Fibroblast of skin of left biceps (primary cell): Measurements from ENCODE around the gene CCDC33.
"Not testable (repeated sequence)": the region's sequence is repeated elsewhere in the genome, so short reads cannot be mapped to it uniquely, and the experiment has no call there.

Experiments
- DNase-seq, 2 experiments: peaks; one replicate each; pipeline ENCODE4 v3.0.0-alpha.2; 2013; ENCODE audit warnings: low read depth in 2 of 2

CCDC33 gene

GRCh38 chr15:74359376-74359775, 123.2 kb downstream of the CCDC33 start:
- not testable (repeated sequence) for DNase-seq

GRCh38 chr15:74360855-74361254, 124.7 kb downstream of the CCDC33 start:
- not testable (repeated sequence) for DNase-seq

- DNase-seq, result no peak
Observed at GRCh38 chr15:74362482-74362881, 126.4 kb downstream of the CCDC33 start.

- DNase-seq, result no peak
Observed at GRCh38 chr15:74364936-74365597, 128.9 kb downstream of the CCDC33 start.

- DNase-seq, result no peak
Observed at GRCh38 chr15:74365598-74366445, 129.7 kb downstream of the CCDC33 start.

GRCh38 chr15:74367296-74367854, 131.2 kb downstream of the CCDC33 start, which contains the start of gene CYP11A1:
CYP11A1 (minus strand) TSS chr15:74367646; CDS start chr15:74367585, 61 bp downstream.
- DNase-seq, result no peak

- DNase-seq, result no peak
Observed at GRCh38 chr15:74368121-74368520, 132.0 kb downstream of the CCDC33 start.

- DNase-seq, result no peak
Observed at GRCh38 chr15:74369084-74369745, 133.1 kb downstream of the CCDC33 start.

- no peak for DNase-seq
Observed at GRCh38 chr15:74369756-74370155, 133.6 kb downstream of the CCDC33 start.

GRCh38 chr15:74370471-74370870, 134.3 kb downstream of the CCDC33 start:
- DNase-seq, result no peak

- no peak for DNase-seq
Observed at GRCh38 chr15:74373056-74373650, 137.0 kb downstream of the CCDC33 start.

- DNase-seq, result peak in 1 of 2 experiments; percentile 50
Observed at GRCh38 chr15:74373731-74374647, 137.9 kb downstream of the CCDC33 start.

- DNase-seq, result no peak
Observed at GRCh38 chr15:74374648-74375302, 138.6 kb downstream of the CCDC33 start.

- DNase-seq, result no peak
Observed at GRCh38 chr15:74375303-74375693, 139.2 kb downstream of the CCDC33 start.

GRCh38 chr15:74376226-74376625, 140.1 kb downstream of the CCDC33 start:
- DNase-seq, result no peak

GRCh38 chr15:74376825-74377581, 140.9 kb downstream of the CCDC33 start:
- no peak for DNase-seq

GRCh38 chr15:74377831-74378766, 142.0 kb downstream of the CCDC33 start:
- no peak for DNase-seq

- DNase-seq, result no peak
Observed at GRCh38 chr15:74378848-74379247, 142.7 kb downstream of the CCDC33 start.
